HT-29 (cell line): ENCODE results near the gene OTUD7B. TPM values are rescaled to one million over a fixed set of nuclear protein-coding genes. Genes with fewer than 3 reads are reported as not detected.
"Not testable (repeated sequence)": the region's sequence is repeated elsewhere in the genome, so short reads cannot be mapped to it uniquely, and the experiment has no call there.

ENCODE experiments used
- DNase-seq: peaks from one replicate; pipeline ENCODE4 v3.0.0-alpha.2; 2015; ENCODE audit warnings: low spot score
- total RNA-seq: library from RNA; depleted of rRNA; stranded (reverse); fragments of >200 nt; shearing (Covaris generic); gene quantifications from 2 replicates; pipeline ENCODE4 v1.2.3, GENCODE V29; 2014; rRNA removed

The OTUD7B gene
- 5.9 and 6.2 TPM in 2 replicates for total RNA-seq

DNA sequence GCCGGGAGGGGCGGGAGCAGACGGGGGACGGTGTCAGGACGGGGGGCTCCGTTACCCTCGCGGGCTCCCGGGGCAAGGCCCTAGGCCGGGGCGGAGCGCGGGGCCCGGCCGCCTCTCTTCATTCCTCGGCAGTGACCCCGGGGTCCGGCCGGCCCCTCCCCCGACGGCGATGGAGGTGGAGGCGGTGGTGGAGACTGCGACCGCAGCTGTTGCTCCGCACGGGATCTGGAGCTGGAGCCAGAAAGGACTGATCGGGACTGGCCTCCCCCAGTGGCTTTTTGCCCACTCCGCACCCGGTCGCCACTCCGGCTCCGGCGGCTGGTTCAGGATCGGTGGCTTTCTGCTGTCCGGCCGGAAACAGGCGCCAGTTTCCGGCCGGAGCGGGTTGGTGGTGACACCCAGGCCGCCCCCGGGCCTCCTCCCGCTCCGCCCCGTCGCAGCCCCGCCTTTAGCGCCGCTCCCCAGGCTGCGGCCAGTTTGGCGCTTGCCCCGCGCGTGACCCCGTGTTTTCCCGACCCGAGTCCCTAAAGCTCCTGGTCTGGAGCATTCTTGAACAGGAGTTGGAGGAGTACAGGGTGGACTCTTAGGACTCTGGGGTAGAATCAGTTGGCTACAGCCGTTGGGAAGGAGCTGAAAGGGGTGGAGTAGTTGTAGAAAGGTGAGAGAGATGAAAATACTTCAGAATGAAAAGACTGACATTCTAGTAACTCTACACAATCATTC lies at the start of gene OTUD7B:
Gene OTUD7B, minus strand, starts transcription at position 334 of the 723 bp plus-strand sequence. CDS start 33,216 bp downstream, outside the sequence.
- peak; percentile 93 for DNase-seq

DNA sequence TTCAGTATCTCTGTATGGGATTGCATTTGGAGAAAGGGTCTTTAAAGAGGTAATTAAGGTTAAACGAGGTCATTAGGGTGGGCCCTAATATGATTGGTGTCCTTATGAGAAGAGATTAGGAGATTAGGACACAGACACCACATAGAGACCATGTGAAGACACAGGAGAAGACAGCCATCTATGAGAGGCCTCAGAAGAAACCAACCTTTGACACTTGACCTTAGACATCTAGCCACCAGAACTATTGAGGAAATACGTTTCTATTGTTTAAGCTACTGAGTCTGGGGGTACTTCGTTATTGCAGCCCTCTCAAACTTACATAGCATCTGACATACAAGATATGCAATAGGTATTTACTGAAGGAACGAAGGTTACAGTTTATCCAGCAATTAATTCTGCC lies 49.7 kb upstream of the OTUD7B start:
- DNase-seq, result no peak

DNA sequence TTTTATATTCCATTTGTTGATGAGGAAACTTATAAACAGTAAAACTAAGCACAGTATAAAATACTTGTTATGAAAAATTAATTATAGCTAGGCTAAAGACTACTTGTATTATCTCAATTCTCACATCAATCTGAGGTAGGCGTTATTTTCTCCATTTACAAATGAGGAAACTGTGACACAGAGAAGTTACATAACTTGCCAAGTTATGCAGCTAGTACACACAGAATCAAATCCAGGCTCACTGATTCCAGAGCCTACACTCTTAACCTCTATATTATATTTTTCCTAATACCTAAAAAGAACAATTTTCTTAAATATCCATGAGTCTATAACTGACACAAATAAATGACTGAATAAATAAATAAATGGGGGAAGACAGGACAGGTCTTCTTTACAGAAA lies 45.9 kb upstream of the OTUD7B start:
- DNase-seq, result no peak

DNA sequence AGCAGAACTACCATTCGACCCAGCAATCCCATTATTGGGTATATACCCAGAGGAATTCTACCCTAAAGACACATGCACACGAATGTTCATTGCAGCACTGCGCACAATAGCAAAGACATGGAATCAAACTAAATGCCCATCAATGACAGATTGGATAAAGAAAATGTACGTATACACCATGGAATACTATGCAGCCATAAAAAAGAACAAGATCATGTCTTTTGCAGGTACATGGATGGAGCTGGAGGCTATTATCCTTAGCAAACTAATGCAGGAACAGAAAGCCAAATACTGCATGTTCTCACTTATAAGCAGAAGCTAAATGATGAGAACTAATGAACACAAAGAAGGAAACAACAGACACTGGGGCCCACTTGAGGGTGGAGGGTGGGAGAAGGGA lies 45.0 kb upstream of the OTUD7B start:
- DNase-seq, result not testable (repeated sequence)

DNA sequence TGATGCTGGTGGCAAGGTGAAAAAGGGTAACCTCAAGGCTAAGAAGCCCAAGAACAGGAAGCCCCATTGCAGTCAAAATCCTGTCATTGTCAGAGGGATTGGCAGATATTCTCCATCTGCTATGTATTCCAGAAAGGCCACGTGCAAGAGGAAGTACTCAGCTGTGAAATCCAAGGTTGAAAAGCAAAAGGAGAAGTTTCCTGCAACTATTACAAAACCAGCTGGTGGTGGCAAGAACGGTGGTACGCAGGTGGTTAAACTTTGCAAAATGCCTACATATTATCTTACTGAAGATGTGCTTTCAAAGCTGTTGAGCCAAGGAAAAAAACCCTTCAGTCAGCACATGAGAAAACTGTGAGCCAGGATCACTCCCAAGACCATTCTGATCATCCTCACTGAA lies 43.4 kb upstream of the OTUD7B start:
- no peak for DNase-seq

DNA sequence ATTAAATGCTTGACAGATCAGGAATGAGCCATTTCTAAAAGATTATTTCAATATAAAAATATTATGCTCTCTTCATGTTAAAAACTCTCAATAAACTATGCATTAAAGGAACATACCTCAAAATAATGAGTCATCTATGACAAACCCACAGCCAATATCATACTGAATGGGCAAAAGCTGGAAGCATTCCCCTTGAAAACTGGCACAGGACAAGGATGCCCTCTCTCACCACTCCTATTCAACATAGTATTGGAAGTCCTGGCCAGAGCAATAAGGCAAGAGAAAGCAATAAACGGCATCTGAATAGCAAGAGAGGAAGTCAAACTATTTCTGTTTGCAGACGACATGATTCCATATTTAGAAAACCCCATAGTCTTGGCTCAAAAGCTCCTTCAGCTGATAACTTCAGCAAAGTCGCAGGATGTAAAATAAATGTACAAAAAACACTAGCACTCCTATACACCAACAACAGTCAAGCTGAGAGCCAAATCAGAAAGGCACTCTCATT lies 41.4 kb upstream of the OTUD7B start:
- DNase-seq, result not testable (repeated sequence)

DNA sequence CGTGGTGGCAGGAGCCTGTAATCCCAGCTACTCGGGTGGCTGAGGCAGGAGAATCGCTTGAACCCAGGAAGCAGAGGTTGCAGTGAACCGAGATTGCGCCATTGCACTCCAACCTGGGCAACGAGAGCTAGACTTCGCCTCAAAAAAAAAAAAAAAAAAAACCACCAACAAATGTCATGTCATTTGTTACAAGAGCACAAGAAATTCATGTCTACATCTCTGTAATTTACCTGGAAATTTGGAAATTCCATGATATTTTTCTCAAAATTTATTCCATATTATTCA lies 40.5 kb upstream of the OTUD7B start:
- DNase-seq, result no peak

DNA sequence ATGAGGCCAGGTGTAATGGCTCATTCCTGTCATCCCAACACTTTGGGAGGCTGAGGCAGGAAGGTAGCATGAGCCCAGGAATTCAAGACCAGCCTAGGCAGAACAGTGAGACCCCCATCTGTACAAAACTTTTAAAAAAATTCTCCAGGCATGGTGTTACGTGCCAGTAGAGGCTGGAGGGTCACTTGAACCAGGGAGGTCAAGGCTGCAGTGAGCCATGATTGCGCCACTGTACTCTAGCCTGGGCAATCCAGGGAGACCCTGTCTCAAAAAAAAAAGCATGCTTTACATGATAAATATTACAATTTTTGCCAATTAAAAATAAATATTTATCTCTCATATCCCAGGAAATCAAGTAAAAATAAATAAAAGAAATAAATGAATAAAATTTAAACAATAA lies 39.4 kb upstream of the OTUD7B start:
- DNase-seq, result no peak

DNA sequence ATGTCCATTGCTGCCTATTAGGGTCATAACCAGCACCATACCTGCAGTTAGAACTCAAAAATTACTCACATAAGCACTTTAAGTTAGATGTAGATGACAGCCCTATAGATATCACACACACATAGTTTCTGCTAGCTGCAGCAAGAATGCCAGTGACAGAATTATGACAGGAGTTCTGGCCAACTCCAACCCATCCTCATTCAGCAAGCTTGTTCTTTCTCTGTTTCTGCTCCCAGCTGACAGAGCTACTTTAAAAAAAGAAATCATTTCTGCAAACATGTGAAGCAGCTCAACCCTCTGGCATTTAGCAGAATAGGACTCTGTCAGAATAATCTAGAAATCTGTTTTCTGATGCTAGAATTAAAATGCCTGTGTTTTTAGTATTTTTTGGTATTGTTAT lies 23.8 kb upstream of the OTUD7B start:
- no peak for DNase-seq

DNA sequence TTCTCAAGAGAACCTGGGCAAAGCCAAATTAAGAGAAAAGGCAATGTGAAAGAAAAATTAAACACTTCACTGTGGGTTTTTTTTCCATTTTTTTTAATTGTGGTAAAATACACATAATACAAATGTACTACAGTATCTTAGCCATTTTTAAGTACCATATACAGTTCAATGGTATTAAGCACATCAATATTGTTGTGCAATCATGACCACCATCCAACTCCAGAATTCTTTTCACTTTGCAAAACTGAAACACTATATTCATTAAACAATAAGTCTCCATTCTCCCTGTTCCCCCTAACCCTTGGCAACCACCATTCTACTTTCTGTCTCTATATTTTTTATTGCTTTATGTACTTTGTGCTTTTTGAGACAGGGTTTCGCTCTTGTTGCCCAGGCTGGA lies 17.8 kb upstream of the OTUD7B start:
- no peak for DNase-seq

DNA sequence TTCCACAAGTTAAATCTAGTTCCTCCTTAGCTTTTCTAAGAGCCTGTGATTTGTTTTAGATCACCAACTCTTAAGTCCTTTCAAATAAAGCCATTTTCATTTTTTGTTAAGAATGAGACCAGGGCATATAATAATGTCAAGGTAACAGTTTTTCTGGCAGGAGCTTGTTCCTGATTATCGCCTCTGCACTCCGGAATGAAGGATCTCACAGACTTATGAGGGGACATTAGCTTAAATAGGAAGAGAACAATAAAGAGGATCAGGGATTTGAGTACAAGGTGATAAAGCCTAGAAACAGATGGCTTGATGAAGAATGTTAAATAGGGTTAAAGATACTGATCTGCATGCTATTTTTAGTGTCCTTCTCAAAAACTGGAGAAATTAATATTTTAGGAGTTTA lies 13.6 kb upstream of the OTUD7B start:
- DNase-seq, result no peak

DNA sequence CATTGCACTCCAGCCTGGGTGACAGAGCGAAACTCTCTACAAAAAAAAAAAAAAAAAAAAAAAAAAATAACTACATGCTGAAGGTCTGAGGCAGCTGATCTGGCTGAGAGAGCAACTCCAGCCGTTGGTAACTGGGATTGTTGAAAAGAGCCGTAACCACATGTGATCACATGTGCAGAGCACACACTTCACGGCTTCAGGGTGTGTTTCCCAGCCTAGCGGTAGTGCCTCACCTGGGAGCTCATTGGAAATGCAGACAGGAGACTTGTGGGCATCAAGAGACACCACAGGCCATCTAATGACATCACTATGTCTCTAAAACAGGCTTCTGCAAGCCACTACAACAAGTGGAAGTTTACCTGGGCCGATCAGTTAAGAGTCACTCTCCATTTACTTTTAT lies 11.8 kb upstream of the OTUD7B start:
- no peak for DNase-seq

DNA sequence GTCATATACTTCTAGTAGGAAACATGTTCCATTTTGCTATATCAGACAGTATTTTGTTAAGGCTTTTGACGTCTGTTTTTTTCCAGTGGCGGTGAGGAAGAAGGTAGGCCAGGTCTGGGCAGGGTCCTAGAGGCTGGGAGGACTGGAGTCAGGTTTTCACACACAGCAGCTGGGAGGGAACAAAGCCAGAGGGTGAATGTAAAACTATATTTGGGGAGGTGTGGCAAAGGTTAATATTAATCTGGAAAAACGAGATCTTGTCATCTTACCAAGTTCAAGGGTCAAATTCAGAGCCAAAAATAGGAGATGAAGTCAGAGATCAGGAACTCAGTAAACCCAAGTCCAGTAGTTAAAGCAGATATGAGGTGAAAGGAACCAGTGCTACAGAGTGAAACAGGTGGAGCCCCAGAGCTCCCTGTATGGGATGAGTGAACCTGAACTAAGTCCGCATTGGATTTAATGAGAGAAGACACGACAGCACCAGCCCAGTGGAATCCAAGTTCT lies 10.7 kb upstream of the OTUD7B start:
- DNase-seq, result peak; percentile 79

DNA sequence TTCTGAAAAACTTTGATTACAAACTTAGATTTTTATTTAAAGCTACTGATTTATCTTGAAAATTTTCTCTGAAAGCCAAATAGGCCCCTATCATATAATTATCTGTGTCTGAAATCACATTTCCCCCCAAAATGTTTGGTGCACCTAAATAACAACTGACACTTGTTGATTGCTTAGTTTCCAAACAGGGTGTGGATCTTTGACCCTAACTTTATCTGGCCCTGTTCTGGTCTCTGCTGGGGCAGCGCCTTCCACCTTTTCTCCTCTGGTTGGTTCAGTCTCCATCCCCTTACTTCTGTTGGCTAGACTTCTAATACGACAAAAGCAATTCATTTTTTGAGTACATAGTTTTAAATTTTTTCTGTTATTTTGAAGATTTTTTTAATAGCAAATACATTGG lies 10.2 kb upstream of the OTUD7B start:
- no peak for DNase-seq

DNA sequence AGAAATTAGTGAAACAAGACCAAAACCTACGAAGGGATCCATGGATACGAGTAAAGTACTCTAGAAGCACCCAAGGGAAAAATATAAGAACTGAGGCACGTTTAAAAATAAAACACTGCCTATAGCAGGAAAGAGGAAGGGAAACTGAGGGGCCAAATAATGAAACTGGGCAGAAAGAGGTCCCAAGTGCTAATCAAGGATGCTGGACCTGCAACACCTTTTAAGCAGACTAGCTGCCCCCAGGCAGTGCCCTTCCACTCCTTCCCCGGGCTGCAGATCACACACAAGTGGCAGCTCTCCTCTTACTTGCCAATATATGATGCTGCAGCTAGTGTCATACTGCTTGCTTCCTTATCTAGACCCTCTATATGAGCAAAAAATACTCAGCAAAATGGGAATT lies 7.6 kb upstream of the OTUD7B start:
- DNase-seq, result no peak

DNA sequence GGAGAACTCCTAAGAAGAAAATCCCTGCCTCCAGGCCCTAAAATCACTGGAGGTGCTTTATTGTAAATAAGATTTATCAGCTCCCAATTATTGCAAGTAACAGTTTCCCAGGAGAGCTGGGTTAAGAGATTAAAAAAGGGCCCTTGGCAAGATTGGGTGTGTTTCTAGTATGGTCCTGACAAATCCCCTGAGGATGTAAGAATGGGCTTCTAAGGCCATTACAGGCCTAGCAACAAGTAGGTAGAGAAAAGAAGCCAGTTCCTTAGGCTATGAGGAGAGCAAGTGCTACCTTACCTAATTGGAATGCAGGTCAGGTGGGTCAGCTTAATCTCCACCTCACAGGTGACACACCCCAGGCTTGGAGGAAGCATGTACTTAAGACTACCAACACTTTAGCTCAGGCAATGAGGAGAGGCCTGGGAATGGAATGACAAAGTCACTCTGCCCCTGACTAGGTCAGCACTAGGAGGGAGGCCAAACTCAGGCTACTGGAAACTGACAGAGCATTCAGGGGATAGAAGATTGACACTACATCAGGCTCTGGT lies 6.8 kb upstream of the OTUD7B start:
- peak; percentile 42 for DNase-seq

DNA sequence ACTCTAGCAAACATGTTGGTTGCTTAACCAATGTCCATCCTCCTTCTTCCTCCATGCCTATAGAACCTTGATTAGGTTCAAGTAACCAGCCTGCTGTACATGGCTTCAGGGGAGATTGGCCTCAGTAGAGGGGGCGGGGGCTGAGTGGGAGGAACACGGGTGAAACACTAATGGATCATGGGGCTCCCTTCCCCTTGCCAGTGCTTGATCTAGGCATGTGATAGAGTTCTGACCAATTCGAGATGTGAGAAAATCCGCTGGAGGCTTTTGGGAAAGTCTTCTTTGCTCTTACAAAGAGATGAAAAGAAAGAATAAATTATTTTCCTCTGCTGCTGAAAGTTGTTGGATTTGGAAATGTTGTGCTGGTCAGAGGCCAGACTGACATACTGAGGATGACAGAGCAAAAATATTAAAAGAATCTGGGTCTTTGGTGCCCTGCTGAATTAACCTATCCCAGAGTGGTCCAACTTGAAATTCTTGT lies 5.2 kb upstream of the OTUD7B start:
- DNase-seq, result no peak

DNA sequence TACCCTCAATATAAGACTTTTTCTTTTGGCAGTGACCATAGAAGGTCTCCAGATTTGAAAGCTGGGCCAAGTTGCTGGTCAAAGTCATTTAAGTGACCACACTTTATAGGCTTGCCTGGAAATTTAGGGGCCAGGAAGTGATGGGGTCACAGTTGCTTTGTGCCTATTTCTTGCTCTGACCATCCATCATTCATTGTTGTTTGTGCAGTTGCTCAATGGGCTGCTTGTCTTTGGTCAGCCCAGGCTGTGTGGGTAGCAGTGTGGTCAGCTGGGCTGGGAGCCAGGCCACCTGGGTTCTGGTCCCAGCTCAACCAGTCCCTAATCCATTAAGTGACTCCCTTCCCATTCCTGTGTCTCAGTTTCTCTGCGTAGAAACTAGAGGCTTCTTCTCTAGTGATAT lies 2.1 kb upstream of the OTUD7B start:
- no peak for DNase-seq

DNA sequence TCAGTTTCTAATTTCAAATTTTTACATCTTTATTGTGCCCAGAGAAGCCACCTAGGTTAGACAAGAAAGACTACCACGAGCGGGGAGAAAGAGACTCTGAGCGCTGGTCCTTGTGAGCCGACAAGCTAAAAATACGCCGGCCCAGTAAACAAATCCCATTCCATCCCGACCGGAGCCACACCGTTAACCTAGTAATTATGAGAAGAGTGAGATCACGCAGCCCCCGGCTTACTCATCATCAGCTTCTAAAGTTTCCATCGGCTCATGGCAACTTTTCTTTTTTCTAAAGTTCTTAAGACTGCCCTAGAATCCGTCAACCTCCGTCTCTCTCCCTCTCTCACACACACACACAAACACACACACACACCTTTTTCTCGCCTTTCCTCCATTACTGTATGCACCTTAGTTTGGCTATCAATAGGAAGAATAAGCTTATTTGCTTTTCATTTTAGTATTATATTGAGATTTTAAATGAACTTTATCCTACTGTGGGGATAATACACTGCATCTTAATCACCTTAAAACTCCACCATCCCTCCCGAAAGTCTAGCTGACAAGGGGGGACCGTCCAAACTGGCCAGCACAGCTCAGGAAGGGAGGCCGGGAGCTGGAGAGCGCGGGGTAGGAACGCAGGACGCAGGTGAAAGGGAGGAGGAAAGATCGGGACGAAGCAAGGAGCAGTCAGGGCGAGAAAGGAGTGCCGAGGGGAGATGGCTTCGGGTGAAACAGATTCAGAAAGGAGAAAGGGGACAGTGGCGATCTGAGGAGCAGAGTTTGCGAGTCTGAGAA lies 728 bp downstream of the OTUD7B start:
- DNase-seq, result peak; percentile 65

DNA sequence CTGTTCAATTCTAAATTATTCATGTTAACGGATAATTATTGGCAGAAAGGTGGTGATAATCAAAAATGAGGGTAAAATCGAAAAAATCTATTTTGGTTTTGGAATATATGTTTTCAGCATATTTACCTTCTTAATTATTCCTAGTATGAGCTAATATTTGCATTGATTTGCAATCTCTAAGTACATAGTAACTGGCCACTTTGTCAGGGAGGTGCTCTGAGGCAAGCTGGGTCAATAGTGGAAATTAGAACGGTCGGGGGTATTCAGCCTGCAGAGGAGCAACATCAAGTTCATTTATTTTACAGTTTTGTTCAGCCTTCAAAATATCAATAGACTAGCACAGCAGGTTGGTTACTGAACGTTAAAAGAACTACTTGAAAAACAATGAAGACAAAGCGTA lies 1.8 kb downstream of the OTUD7B start:
- DNase-seq, result peak; percentile 27

DNA sequence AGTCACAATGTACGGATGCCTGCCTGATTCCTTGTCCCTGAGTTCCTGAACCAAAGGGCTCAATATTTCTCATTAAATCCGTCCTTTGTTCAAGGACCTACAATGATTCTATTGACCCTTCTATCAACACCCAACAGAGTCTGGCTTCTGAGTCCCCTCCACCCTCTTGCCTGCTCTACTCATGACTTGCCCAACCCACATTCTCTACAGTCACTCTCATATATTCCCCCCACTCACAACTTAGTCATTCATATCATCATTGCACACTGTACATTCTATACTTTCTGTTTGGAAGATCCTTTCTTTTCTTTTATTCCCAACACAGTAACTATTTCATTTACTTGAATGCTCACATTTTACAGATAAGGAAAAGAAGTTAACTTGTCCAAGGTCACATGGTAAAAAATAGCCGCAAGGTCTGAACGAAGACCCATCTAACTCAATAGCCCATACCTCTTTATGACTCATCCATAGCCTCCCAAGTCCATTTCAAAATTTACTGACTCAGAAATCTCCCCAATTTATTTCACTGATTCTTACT lies 3.6 kb downstream of the OTUD7B start:
- no peak for DNase-seq

DNA sequence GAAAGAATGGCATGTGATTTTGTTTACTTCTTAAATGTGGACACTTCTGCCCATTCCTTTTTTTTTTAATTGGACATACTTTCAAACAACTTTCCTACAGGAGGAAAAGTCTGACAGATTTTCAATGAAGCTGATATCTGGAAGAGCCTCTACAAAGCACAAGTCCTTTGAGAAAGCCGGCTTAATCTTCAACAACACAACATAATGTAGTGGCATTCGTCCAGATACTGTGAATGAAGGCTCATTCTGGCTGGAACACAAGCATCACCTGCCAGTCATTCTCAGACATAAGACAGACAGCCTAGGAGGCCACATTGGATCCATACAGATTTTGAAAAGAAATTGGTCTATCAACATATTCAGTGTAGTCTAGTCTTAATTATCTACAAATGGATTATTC lies 4.9 kb downstream of the OTUD7B start:
- DNase-seq, result no peak
